ENCODE measurements around the gene GAA.

GAA gene

DNA sequence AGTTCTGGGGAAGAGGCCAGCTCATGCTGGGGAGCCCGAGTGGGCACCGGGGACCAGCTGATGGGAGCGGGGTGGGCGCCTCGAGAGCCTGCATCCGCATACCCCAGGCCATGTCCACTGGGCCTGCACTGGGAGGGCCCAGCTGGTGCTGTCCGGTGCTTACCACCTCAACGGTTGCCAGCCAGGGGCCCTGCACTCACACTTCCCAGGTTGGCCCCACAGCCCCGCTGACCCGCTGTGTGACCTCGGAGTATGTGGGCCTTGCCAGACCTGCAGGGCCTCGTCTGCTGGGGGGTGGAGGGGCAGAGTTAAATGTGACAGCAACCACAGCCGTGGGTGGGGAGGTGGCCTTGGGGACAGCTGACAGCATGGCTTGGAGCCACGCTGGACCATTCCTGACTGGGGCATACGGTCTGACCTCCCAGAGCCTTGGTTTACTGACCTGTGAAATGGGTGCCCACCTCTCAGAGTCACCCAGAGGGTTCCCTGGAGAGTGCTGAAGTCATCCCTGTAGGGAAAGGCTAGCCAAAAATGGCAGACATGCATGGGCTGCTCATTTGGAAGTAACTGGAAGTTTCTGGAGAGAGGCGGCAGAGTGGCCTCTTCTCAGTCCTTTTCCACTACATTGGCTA lies 5.4 kb upstream of the GAA start:
- Histone ChIP-seq H3K27me3 (ENCODE audit: insufficient read depth, low read length) (no peaks in the 10 kb centered on the region), H4K91ac (ENCODE audit: low read depth, low read length) (no peak overlapping the region), H3K9me3 (ENCODE audit: insufficient read depth, low read depth, low read length) (no peaks in the 10 kb centered on the region), H2BK5ac (ENCODE audit: low read depth, low read length, poor library complexity) (no peak overlapping the region), H3K79me2 (ENCODE audit: control insufficient read depth, insufficient read depth, low read length, poor library complexity) (peaks cover under 1% of the 10 kb centered on the region), H3K9ac (ENCODE audit: low read length) (no peak overlapping the region), H3K4me2 (ENCODE audit: low read length) (no peak overlapping the region), H2AK5ac (ENCODE audit: low read length) (no peak overlapping the region), H2AFZ (ENCODE audit: insufficient read depth, low read length, poor library complexity) (no peak overlapping the region), H2BK12ac (ENCODE audit: low read length) (no peak overlapping the region), H3K4me3 (ENCODE audit: low read depth, low read length) (no peak overlapping the region), H4K8ac (ENCODE audit: low read depth, low read length) (no peak overlapping the region), H3K79me1 (ENCODE audit: low read length) (peaks cover under 1% of the 10 kb centered on the region), H2BK120ac (ENCODE audit: insufficient read depth, low read length, poor library complexity) (no peak overlapping the region), H3K23ac (ENCODE audit: low read length) (no peak overlapping the region), H4K12ac (ENCODE audit: low read depth, low read length) (no peak overlapping the region), H3K27ac (ENCODE audit: low read depth, low read length) (no peak overlapping the region), H3K36me3 (ENCODE audit: control insufficient read depth in 1 of 2, insufficient read depth in 2 of 2, low read length in 2 of 2) (no peaks in the 10 kb centered on the region), H3K4me1 (ENCODE audit: control insufficient read depth in 1 of 2, insufficient read depth in 2 of 2, low read length in 2 of 2) (no peaks in the 10 kb centered on the region), H3K4ac (ENCODE audit: low read depth, low read length) (no peak overlapping the region), H3K14ac (ENCODE audit: low read length) (no peak overlapping the region), H3K18ac (ENCODE audit: low read length) (no peak overlapping the region)
- DNase-seq: no peak
- no CpG with 5 or more reads among the region's 16 CpGs for WGBS (ENCODE audit: extremely low coverage, insufficient coverage, insufficient read length)

GRCh38 chr17:80096561-80097021 lies 4.8 kb upstream of the GAA start:
- no peak overlapping the region for H3K4me2 ChIP-seq (ENCODE audit: low read length)
- no CpG with 5 or more reads among the region's 12 CpGs for WGBS (ENCODE audit: extremely low coverage, insufficient coverage, insufficient read length)
- H4K8ac ChIP-seq (ENCODE audit: low read depth, low read length): no peak overlapping the region
- H3K79me2 ChIP-seq (ENCODE audit: control insufficient read depth, insufficient read depth, low read length, poor library complexity): peaks cover 5% of the 10 kb centered on the region
- no peak overlapping the region for H3K4me3 ChIP-seq (ENCODE audit: low read depth, low read length)
- no peaks in the 10 kb centered on the region for H3K9me3 ChIP-seq (ENCODE audit: insufficient read depth, low read depth, low read length)
- H2AFZ ChIP-seq (ENCODE audit: insufficient read depth, low read length, poor library complexity): no peak overlapping the region
- no peaks in the 10 kb centered on the region for H3K4me1 ChIP-seq (ENCODE audit: control insufficient read depth in 1 of 2, insufficient read depth in 2 of 2, low read length in 2 of 2)
- no peak overlapping the region for H3K9ac ChIP-seq (ENCODE audit: low read length)
- no peak overlapping the region for H3K18ac ChIP-seq (ENCODE audit: low read length)
- no peak overlapping the region for H3K27ac ChIP-seq (ENCODE audit: low read depth, low read length)
- H3K36me3 ChIP-seq (ENCODE audit: control insufficient read depth in 1 of 2, insufficient read depth in 2 of 2, low read length in 2 of 2): no peaks in the 10 kb centered on the region
- H3K4ac ChIP-seq (ENCODE audit: low read depth, low read length): no peak overlapping the region
- H4K12ac ChIP-seq (ENCODE audit: low read depth, low read length): no peak overlapping the region
- no peak overlapping the region for H4K91ac ChIP-seq (ENCODE audit: low read depth, low read length)
- H2AK5ac ChIP-seq (ENCODE audit: low read length): no peak overlapping the region
- no peak overlapping the region for H3K14ac ChIP-seq (ENCODE audit: low read length)
- no peak overlapping the region for H2BK12ac ChIP-seq (ENCODE audit: low read length)
- peaks cover 5% of the 10 kb centered on the region for H3K79me1 ChIP-seq (ENCODE audit: low read length)
- no peak overlapping the region for H3K23ac ChIP-seq (ENCODE audit: low read length)
- H2BK120ac ChIP-seq (ENCODE audit: insufficient read depth, low read length, poor library complexity): no peak overlapping the region
- H3K27me3 ChIP-seq (ENCODE audit: insufficient read depth, low read length): no peaks in the 10 kb centered on the region
- DNase-seq: no peak
- H2BK5ac ChIP-seq (ENCODE audit: low read depth, low read length, poor library complexity): no peak overlapping the region

DNA sequence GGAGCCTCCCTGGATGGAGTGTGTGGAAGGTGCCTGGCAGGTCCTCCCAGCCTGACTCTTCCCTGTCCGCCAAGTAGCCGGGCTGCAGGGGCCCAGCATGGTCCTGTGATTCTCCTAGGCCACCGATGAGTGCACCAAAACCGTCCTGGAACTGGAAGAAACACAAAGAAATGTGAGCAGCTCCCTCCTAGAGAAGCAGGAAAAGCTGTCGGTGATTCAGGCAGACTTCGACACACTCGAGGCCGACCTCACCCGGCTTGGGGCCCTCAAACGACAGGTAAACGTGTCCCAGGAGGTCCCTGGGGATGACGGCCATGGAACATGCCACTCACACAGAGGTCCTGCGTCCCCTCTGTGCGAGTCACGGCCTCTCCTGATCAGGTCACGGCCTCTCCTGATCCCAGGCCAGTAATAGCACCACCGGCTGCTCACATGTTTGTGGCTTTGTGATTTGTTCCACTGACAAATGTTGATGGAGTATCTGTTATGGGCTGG lies 4.2 kb upstream of the GAA start:
- no peaks in the 10 kb centered on the region for H3K36me3 ChIP-seq (ENCODE audit: control insufficient read depth in 1 of 2, insufficient read depth in 2 of 2, low read length in 2 of 2)
- no peak overlapping the region for H2BK12ac ChIP-seq (ENCODE audit: low read length)
- no peak overlapping the region for H3K18ac ChIP-seq (ENCODE audit: low read length)
- no peak overlapping the region for H4K12ac ChIP-seq (ENCODE audit: low read depth, low read length)
- DNase-seq: no peak
- H3K27me3 ChIP-seq (ENCODE audit: insufficient read depth, low read length): no peaks in the 10 kb centered on the region
- no peak overlapping the region for H3K4me3 ChIP-seq (ENCODE audit: low read depth, low read length)
- no peak overlapping the region for H3K14ac ChIP-seq (ENCODE audit: low read length)
- peaks cover 10% of the 10 kb centered on the region for H3K79me2 ChIP-seq (ENCODE audit: control insufficient read depth, insufficient read depth, low read length, poor library complexity)
- no peak overlapping the region for H3K4ac ChIP-seq (ENCODE audit: low read depth, low read length)
- no peak overlapping the region for H3K23ac ChIP-seq (ENCODE audit: low read length)
- no peak overlapping the region for H2AFZ ChIP-seq (ENCODE audit: insufficient read depth, low read length, poor library complexity)
- no peak overlapping the region for H3K27ac ChIP-seq (ENCODE audit: low read depth, low read length)
- WGBS (ENCODE audit: extremely low coverage, insufficient coverage, insufficient read length): no CpG with 5 or more reads among the region's 17 CpGs
- no peak overlapping the region for H2AK5ac ChIP-seq (ENCODE audit: low read length)
- no peak overlapping the region for H2BK120ac ChIP-seq (ENCODE audit: insufficient read depth, low read length, poor library complexity)
- no peak overlapping the region for H3K4me2 ChIP-seq (ENCODE audit: low read length)
- peaks cover 2% of the 10 kb centered on the region in 2 experiments for H3K4me1 ChIP-seq (ENCODE audit: control insufficient read depth in 1 of 2, insufficient read depth in 2 of 2, low read length in 2 of 2)
- peaks cover 3% of the 10 kb centered on the region for H3K9me3 ChIP-seq (ENCODE audit: insufficient read depth, low read depth, low read length)
- peaks cover 8% of the 10 kb centered on the region for H3K79me1 ChIP-seq (ENCODE audit: low read length)
- H4K91ac ChIP-seq (ENCODE audit: low read depth, low read length): no peak overlapping the region
- no peak overlapping the region for H3K9ac ChIP-seq (ENCODE audit: low read length)
- H4K8ac ChIP-seq (ENCODE audit: low read depth, low read length): no peak overlapping the region
- no peak overlapping the region for H2BK5ac ChIP-seq (ENCODE audit: low read depth, low read length, poor library complexity)

- DNase-seq: no peak
- H3K27me3 ChIP-seq (ENCODE audit: insufficient read depth, low read length): no peaks in the 10 kb centered on the region
- peaks cover 7 to 11% of the 10 kb centered on the region in 2 experiments for H3K4me1 ChIP-seq (ENCODE audit: control insufficient read depth in 1 of 2, insufficient read depth in 2 of 2, low read length in 2 of 2)
- no peak overlapping the region for H4K91ac ChIP-seq (ENCODE audit: low read depth, low read length)
- no peak overlapping the region for H4K8ac ChIP-seq (ENCODE audit: low read depth, low read length)
- H2BK5ac ChIP-seq (ENCODE audit: low read depth, low read length, poor library complexity): no peak overlapping the region
- H3K4me2 ChIP-seq (ENCODE audit: low read length): no peak overlapping the region
- no peak overlapping the region for H3K9ac ChIP-seq (ENCODE audit: low read length)
- no peak overlapping the region for H3K27ac ChIP-seq (ENCODE audit: low read depth, low read length)
- H3K4ac ChIP-seq (ENCODE audit: low read depth, low read length): no peak overlapping the region
- no peak overlapping the region for H4K12ac ChIP-seq (ENCODE audit: low read depth, low read length)
- WGBS (ENCODE audit: extremely low coverage, insufficient coverage, insufficient read length): no CpG with 5 or more reads among the region's 23 CpGs
- peaks cover 3% of the 10 kb centered on the region for H3K9me3 ChIP-seq (ENCODE audit: insufficient read depth, low read depth, low read length)
- peaks cover 8% of the 10 kb centered on the region for H3K79me1 ChIP-seq (ENCODE audit: low read length)
- no peak overlapping the region for H3K4me3 ChIP-seq (ENCODE audit: low read depth, low read length)
- no peak overlapping the region for H2AFZ ChIP-seq (ENCODE audit: insufficient read depth, low read length, poor library complexity)
- no peaks in the 10 kb centered on the region for H3K36me3 ChIP-seq (ENCODE audit: control insufficient read depth in 1 of 2, insufficient read depth in 2 of 2, low read length in 2 of 2)
- no peak overlapping the region for H2BK120ac ChIP-seq (ENCODE audit: insufficient read depth, low read length, poor library complexity)
- H3K14ac ChIP-seq (ENCODE audit: low read length): no peak overlapping the region
- H2BK12ac ChIP-seq (ENCODE audit: low read length): no peak overlapping the region
- H2AK5ac ChIP-seq (ENCODE audit: low read length): no peak overlapping the region
- no peak overlapping the region for H3K23ac ChIP-seq (ENCODE audit: low read length)
- no peak overlapping the region for H3K18ac ChIP-seq (ENCODE audit: low read length)
- peaks cover 11% of the 10 kb centered on the region for H3K79me2 ChIP-seq (ENCODE audit: control insufficient read depth, insufficient read depth, low read length, poor library complexity)
Measured at GRCh38 chr17:80097844-80098691, 3.3 kb upstream of the GAA start.
